OCI-LY1 (cell line): Measurements from ENCODE around the gene CADM4.
"Not testable (repeated sequence)": the region's sequence is repeated elsewhere in the genome, so short reads cannot be mapped to it uniquely, and the experiment has no call there.

Experiments used
- EZH2 ChIP-seq: fragments of 200-600 bp; sonication (generic), shearing (Covaris generic); IDR thresholded peaks from 2 replicates; pipeline ENCODE4 v1.8.0; 2017; ENCODE audit warnings: borderline replicate concordance, mixed run types, mild to moderate bottlenecking, antibody characterized with exemption, low read length, moderate library complexity, mixed read lengths
- TF ChIP-seq, protein P1 (sequence below): fragments of 200-600 bp; sonication (generic), shearing (Covaris generic); IDR thresholded peaks from 2 replicates; pipeline ENCODE4 v1.5.1; 2017; ENCODE audit warnings: mild to moderate bottlenecking, antibody characterized with exemption, low read length, moderate library complexity, mixed read lengths

DNA sequence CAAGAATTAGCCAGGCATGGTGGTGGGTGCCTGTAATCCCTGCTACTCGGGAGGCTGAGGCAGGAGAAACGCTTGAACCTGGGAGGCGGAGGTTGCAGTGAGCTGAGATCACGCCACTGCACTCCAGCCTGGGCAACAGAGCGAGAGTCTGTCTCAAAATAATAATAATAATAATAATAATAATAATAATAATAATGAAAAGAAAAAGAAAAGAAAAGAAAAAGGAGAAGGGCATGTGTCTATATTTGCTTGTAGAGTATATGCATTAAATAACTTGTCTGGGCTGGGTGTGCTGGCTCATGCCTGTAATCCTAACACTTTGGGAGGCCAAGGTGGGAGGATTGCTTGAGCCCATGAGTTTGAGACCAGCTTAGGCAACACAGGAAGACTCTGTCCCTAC, 42.6 kb upstream of the CADM4 start:
- TF ChIP-seq, protein P1, sequence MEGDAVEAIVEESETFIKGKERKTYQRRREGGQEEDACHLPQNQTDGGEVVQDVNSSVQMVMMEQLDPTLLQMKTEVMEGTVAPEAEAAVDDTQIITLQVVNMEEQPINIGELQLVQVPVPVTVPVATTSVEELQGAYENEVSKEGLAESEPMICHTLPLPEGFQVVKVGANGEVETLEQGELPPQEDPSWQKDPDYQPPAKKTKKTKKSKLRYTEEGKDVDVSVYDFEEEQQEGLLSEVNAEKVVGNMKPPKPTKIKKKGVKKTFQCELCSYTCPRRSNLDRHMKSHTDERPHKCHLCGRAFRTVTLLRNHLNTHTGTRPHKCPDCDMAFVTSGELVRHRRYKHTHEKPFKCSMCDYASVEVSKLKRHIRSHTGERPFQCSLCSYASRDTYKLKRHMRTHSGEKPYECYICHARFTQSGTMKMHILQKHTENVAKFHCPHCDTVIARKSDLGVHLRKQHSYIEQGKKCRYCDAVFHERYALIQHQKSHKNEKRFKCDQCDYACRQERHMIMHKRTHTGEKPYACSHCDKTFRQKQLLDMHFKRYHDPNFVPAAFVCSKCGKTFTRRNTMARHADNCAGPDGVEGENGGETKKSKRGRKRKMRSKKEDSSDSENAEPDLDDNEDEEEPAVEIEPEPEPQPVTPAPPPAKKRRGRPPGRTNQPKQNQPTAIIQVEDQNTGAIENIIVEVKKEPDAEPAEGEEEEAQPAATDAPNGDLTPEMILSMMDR, result not testable (repeated sequence)
- not testable (repeated sequence) for TF ChIP-seq EZH2
